PC-9 (cell line): Measurements from ENCODE around the gene ATP5MC2. TPM values are rescaled to one million over a fixed set of nuclear protein-coding genes. Genes with fewer than 3 reads are reported as not detected.

Source experiments
- BruUV-seq: library from RNA; stranded (reverse); fragments of 400-500 nt; replicated peaks from 2 replicates; lab custom pipeline; 2021; lab: Mats Ljungman, UMichigan
- CTCF ChIA-PET: fragments of 300-600 bp; sonication (Branson Sonifier 250); formaldehyde crosslinking; loops from one replicate; lab custom pipeline; 2022; ENCODE audit warnings: antibody characterized with exemption; lab: Charles Lee
- POLR2A ChIA-PET: fragments of 300-600 bp; sonication (Branson Sonifier 250); formaldehyde crosslinking; loops from one replicate; lab custom pipeline; 2022; ENCODE audit warnings: antibody characterized with exemption; ENCODE audit not compliant: unreplicated experiment; lab: Charles Lee
- DNase-seq, 2 experiments: peaks; one replicate each; pipeline versions ENCODE4 v3.0.0 to v3.0.0-alpha.2; 2015 to 2022; ENCODE audit warnings: mixed read lengths in 1 of 2
- H2AFZ ChIP-seq: fragments of 200-600 bp; sonication (generic); 2 replicates; pipeline ENCODE4 v1.8.1; 2017; ENCODE audit warnings: antibody characterized with exemption
- H3F3A ChIP-seq: fragments of 200-600 bp; sonication (generic); 2 replicates; pipeline ENCODE4 v1.8.1; 2017; ENCODE audit warnings: antibody characterized with exemption, mild to moderate bottlenecking, low read depth; ENCODE audit not compliant: insufficient read depth
- H3K27ac ChIP-seq: fragments of 200-600 bp; sonication (generic); 2 replicates; pipeline ENCODE4 v1.6.1; 2016; ENCODE audit warnings: mixed run types
- H3K27me3 ChIP-seq: fragments of 200-600 bp; sonication (generic); 2 replicates; pipeline ENCODE4 v1.6.1; 2016; ENCODE audit warnings: low read depth, mixed run types; ENCODE audit not compliant: insufficient read depth
- H3K36me3 ChIP-seq: fragments of 200-600 bp; sonication (generic); 2 replicates; pipeline ENCODE4 v1.6.1; 2016; ENCODE audit warnings: low read depth, mixed run types
- H3K4me1 ChIP-seq: fragments of 200-600 bp; sonication (generic); replicated peaks from 2 replicates; pipeline ENCODE4 v1.6.1; 2016; ENCODE audit warnings: mixed run types; ENCODE audit not compliant: insufficient read depth
- H3K4me2 ChIP-seq: fragments of 200-600 bp; sonication (generic); 2 replicates; pipeline ENCODE4 v1.6.1; 2017; ENCODE audit warnings: mixed run types
- H3K4me3 ChIP-seq: fragments of 200-600 bp; sonication (generic); 2 replicates; pipeline ENCODE4 v1.6.1; 2016; ENCODE audit warnings: mixed run types
- H3K79me2 ChIP-seq: fragments of 200-600 bp; sonication (generic); 2 replicates; pipeline ENCODE4 v1.6.1; 2017; ENCODE audit warnings: low read depth, mixed run types
- H3K9me2 ChIP-seq: fragments of 200-600 bp; sonication (generic); 2 replicates; pipeline ENCODE4 v1.8.1; 2017; ENCODE audit warnings: mild to moderate bottlenecking; ENCODE audit not compliant: insufficient read depth
- H3K9me3 ChIP-seq: fragments of 200-600 bp; sonication (generic); 2 replicates; pipeline ENCODE4 v1.8.1; 2016; ENCODE audit warnings: low read depth; ENCODE audit not compliant: insufficient read depth
- H4K20me1 ChIP-seq: fragments of 200-600 bp; sonication (generic); 2 replicates; pipeline ENCODE4 v1.8.1; 2017; ENCODE audit not compliant: insufficient read depth
- EZH2 ChIP-seq: fragments of 200-600 bp; sonication (generic); IDR thresholded peaks from 2 replicates; pipeline ENCODE4 v1.8.0; 2017; ENCODE audit warnings: antibody characterized with exemption, low read depth
- intact Hi-C: fragments of 100-400 bp; cut with micrococcal nuclease; formaldehyde crosslinking; loops from one replicate; pipeline ENCODE4 v1.10.0; 2022; ENCODE audit not compliant: unreplicated experiment
- total RNA-seq: library from RNA; stranded (reverse); gene quantifications from 2 replicates; pipeline ENCODE4 v1.2.3, GENCODE V29; 2021
- TF ChIP-seq, protein P1 (sequence below): fragments of 200-600 bp; sonication (generic); conservative IDR thresholded peaks from 2 replicates; pipeline ENCODE4 v1.6.1; 2017; ENCODE audit warnings: mixed run types, antibody characterized with exemption, mild to moderate bottlenecking, moderate library complexity

Gene ATP5MC2
- total RNA-seq, 1 experiment from 2014 or later: 270 TPM

DNA sequence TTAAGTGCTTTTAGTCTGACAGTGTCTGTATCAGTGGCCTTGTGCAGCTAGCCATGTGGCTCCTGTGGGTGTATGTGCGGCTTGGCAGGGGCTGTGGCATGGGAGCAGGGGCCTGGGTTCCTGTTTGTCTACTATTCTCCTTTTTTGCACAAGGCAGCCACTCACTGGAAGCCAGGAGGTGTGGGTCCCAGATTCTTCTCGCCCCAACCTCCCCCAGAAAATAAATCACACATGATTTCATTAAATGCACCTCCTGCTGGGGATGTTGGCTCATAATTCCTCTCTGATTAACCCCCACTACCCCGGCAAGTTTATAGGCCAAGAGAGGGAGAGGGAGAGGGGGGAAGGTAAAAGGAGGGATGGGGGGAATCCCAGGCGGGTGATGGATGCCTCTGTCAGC lies 33.8 kb upstream of the ATP5MC2 start:
- POLR2A ChIA-PET: no interaction called here

DNA sequence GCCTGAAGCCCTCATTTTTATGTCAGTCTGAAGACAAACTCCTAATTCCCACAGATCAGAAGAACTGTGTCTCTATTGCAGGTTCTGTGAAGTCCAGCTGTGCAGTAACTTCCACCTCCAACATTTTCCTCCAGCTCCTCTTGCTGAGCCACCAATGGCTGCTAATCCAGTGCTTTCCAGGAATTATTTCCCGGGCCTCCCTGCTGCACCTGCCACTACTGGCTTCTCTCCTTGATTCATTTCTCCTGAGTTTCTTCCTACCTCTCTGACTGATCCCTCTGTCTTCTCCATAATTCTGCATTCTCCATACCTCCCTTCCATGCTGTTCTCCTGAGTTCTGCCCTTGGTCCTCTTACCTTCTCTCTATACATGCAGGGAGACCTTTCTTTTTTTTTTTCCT lies 30.2 kb upstream of the ATP5MC2 start:
- no peak for DNase-seq
- Histone ChIP-seq H3K9me3 (no peaks in the 10 kb centered on the region), H3F3A (no peaks in the 10 kb centered on the region), H3K27me3 (peaks cover 34% of the 10 kb centered on the region), H3K4me1 (no peaks in the 10 kb centered on the region), H3K27ac (no peak overlapping the region), H3K9me2 (no peaks in the 10 kb centered on the region), H3K4me3 (no peak overlapping the region), H2AFZ (no peak overlapping the region), H3K79me2 (no peaks in the 10 kb centered on the region), H3K4me2 (no peak overlapping the region), H4K20me1 (no peaks in the 10 kb centered on the region), H3K36me3 (no peaks in the 10 kb centered on the region)
- ChIA-PET POLR2A (interaction anchor here (0.6 to 0.7 kb wide), 2 partner anchors 311 to 755 kb away, joined by 3 to 8 read pairs; no protein-coding TSS in a partner anchor), CTCF (no interaction called here)
- intact Hi-C loops: no loop called here
- BruUV-seq: no TSS peak
- no peak for TF ChIP-seq EZH2
- TF ChIP-seq, protein P1, sequence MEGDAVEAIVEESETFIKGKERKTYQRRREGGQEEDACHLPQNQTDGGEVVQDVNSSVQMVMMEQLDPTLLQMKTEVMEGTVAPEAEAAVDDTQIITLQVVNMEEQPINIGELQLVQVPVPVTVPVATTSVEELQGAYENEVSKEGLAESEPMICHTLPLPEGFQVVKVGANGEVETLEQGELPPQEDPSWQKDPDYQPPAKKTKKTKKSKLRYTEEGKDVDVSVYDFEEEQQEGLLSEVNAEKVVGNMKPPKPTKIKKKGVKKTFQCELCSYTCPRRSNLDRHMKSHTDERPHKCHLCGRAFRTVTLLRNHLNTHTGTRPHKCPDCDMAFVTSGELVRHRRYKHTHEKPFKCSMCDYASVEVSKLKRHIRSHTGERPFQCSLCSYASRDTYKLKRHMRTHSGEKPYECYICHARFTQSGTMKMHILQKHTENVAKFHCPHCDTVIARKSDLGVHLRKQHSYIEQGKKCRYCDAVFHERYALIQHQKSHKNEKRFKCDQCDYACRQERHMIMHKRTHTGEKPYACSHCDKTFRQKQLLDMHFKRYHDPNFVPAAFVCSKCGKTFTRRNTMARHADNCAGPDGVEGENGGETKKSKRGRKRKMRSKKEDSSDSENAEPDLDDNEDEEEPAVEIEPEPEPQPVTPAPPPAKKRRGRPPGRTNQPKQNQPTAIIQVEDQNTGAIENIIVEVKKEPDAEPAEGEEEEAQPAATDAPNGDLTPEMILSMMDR: no peak

More for the DNA sequence above, 33.8 kb upstream of the ATP5MC2 start:
- Histone ChIP-seq H3K9me2 (no peaks in the 10 kb centered on the region), H3K4me3 (no peak overlapping the region), H3K4me1 (no peaks in the 10 kb centered on the region), H3K4me2 (no peak overlapping the region), H3K9me3 (no peaks in the 10 kb centered on the region), H3K36me3 (no peaks in the 10 kb centered on the region), H3K27ac (no peak overlapping the region), H3K79me2 (no peaks in the 10 kb centered on the region), H3K27me3 (peaks cover 28% of the 10 kb centered on the region), H4K20me1 (no peaks in the 10 kb centered on the region), H2AFZ (no peak overlapping the region), H3F3A (no peaks in the 10 kb centered on the region)
- no peak for DNase-seq
- no TSS peak for BruUV-seq
- CTCF ChIA-PET: no interaction called here
- intact Hi-C loops: no loop called here
- no peak for TF ChIP-seq EZH2
- TF ChIP-seq, protein P1: no peak

DNA sequence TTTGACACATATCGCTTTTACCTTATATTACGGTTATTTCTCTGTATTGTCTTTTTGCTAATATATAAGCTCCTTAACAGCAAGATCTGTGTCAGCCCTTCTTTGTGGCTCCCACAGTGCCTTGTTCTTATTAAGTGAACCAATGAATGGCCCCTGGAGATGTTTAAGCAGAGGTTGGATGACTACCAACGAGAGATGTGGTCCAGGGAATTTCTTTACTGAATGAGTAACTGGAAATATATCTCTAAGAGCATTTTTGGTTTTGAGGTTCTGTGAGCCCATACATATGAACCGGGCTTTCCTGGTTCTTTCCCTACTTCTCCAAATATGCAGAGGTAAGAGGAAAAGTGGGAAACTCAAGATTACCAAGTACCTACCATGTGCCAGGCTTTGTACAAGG lies 27.9 kb upstream of the ATP5MC2 start:
- no peak overlapping the region for H3K4me2 ChIP-seq
- no peak overlapping the region for H2AFZ ChIP-seq
- no peak for TF ChIP-seq EZH2
- TF ChIP-seq, protein P1: no peak
- H3K9me3 ChIP-seq: no peaks in the 10 kb centered on the region
- intact Hi-C loops: loop anchor here (2.0 to 5.0 kb wide), 3 partner anchors 284 to 505 kb away; partner anchors contain the start of genes HOXC10 and HOXC8
- no peak overlapping the region for H3K4me3 ChIP-seq
- no peak overlapping the region for H3K27ac ChIP-seq
- H3K36me3 ChIP-seq: no peaks in the 10 kb centered on the region
- DNase-seq: no peak
- no peaks in the 10 kb centered on the region for H3K4me1 ChIP-seq
- H3K9me2 ChIP-seq: no peaks in the 10 kb centered on the region
- no peaks in the 10 kb centered on the region for H3F3A ChIP-seq
- ChIA-PET CTCF (interaction anchor here (0.7 to 1.0 kb wide), 3 partner anchors 42 to 1000 kb away, joined by 3 to 14 read pairs (median 3); partner anchors contain the start of gene KRT77), POLR2A (no interaction called here)
- H3K27me3 ChIP-seq: peaks cover 34% of the 10 kb centered on the region
- no peaks in the 10 kb centered on the region for H4K20me1 ChIP-seq
- no TSS peak for BruUV-seq
- H3K79me2 ChIP-seq: no peaks in the 10 kb centered on the region
